ENCODE data around the gene SLC22A2.

GRCh38 chr6:160227769-160228161, 30.9 kb downstream of the SLC22A2 start:
- no peak for TF ChIP-seq CTCF (IDR thresholded peaks at IDR 0.05)
- no peak for TF ChIP-seq POLR2A (IDR thresholded peaks at IDR 0.05)
